Fibroblast of villous mesenchyme (primary cell): ENCODE results near the gene PRR5. TPM values are rescaled to one million over a fixed set of nuclear protein-coding genes. Genes with fewer than 3 reads are reported as not detected.
"Not testable (repeated sequence)": the region's sequence is repeated elsewhere in the genome, so short reads cannot be mapped to it uniquely, and the experiment has no call there.

ENCODE experiments used
- DNase-seq: peaks from one replicate; pipeline ENCODE4 v3.0.0-alpha.2; 2010; ENCODE audit warnings: low read depth
- H3K4me3 ChIP-seq: 2 replicates; pipeline ENCODE4 v1.5.1; 2011; ENCODE audit warnings: low read depth, mild to moderate bottlenecking, low read length
- total RNA-seq: library from RNA; depleted of rRNA; stranded (reverse); fragments of >200 nt; gene quantifications from 2 replicates; pipeline ENCODE4 v1.2.3, GENCODE V29; 2012
- TF ChIP-seq, protein P1 (sequence below): IDR thresholded peaks from 2 replicates; pipeline ENCODE4 v1.5.1; 2012; ENCODE audit warnings: low read depth, mild to moderate bottlenecking, low read length; ENCODE audit not compliant: insufficient read depth

Gene PRR5
- total RNA-seq, 1 donor: 16.4 TPM

DNA sequence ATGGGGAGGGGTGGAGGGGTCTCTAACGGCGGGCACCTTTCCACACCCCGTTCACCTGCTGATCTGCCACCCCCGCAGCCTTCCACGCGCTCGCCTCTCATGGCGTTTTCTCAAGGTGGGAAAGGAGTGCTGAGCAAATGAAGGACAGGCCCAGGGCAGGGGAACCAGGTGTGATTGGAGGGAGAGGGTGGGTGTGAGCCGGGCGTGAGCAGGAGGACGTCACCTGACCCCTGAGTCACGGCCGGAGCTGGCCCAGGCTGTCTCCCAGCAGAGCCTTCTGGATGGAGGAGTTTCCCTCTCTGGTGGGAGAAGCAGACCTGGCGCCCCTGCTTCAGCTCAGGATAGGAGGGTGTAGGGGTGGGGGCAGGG is 36.3 kb downstream of the PRR5 start:
- TF ChIP-seq, protein P1, sequence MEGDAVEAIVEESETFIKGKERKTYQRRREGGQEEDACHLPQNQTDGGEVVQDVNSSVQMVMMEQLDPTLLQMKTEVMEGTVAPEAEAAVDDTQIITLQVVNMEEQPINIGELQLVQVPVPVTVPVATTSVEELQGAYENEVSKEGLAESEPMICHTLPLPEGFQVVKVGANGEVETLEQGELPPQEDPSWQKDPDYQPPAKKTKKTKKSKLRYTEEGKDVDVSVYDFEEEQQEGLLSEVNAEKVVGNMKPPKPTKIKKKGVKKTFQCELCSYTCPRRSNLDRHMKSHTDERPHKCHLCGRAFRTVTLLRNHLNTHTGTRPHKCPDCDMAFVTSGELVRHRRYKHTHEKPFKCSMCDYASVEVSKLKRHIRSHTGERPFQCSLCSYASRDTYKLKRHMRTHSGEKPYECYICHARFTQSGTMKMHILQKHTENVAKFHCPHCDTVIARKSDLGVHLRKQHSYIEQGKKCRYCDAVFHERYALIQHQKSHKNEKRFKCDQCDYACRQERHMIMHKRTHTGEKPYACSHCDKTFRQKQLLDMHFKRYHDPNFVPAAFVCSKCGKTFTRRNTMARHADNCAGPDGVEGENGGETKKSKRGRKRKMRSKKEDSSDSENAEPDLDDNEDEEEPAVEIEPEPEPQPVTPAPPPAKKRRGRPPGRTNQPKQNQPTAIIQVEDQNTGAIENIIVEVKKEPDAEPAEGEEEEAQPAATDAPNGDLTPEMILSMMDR: no peak
- peak; percentile 44 for DNase-seq
- no peak overlapping the region for H3K4me3 ChIP-seq

DNA sequence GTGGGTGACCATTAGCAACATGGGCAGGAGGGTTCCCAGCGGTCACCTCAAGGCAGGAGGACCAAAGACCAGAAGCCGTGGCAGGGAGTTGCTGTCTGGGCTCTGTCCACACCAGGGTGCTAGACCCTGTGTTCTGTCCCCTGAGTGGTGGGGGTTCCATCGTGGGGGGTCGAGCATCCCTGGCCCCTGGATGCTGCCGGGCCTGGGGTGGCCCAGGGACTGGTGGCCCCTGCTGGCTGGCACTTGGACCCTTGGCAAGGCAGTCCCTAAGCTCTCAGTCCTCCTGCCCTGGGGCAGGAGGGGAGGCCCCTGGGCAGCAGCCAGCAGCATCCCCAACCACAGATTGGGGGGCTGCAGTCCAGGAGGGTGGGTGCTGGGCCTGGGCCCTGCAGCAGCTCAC is 37.0 kb downstream of the PRR5 start:
- DNase-seq: no peak
- no peak overlapping the region for H3K4me3 ChIP-seq
- TF ChIP-seq, protein P1: no peak

DNA sequence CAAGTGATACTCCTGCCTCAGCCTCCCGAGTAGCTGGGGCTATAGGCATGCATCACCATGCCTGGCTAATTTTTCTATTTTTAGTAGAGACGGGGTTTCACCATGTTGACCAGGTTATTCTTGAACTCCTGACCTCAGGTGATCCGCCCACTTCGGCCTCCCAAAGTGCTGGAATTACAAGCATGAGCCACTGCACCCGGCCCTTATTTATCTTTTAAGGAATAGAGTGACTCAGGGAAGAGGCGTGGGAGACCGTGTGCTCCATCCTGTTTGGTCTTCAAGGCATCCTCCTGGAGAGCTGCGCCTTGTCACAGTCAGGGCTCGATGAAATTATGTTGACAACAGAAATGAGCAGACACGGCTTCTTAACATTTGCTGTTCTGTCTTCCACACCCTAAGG is 37.7 kb downstream of the PRR5 start:
- DNase-seq: peak; percentile 78
- not testable (repeated sequence) for H3K4me3 ChIP-seq

GRCh38 chr22:44740307-44740706 is 38.3 kb downstream of the PRR5 start:
- no peak for DNase-seq
- no peak overlapping the region for H3K4me3 ChIP-seq
- TF ChIP-seq, protein P1: no peak

GRCh38 chr22:44741929-44742328 is 39.9 kb downstream of the PRR5 start:
- no peak for DNase-seq
- TF ChIP-seq, protein P1: no peak
- H3K4me3 ChIP-seq: no peak overlapping the region

DNA sequence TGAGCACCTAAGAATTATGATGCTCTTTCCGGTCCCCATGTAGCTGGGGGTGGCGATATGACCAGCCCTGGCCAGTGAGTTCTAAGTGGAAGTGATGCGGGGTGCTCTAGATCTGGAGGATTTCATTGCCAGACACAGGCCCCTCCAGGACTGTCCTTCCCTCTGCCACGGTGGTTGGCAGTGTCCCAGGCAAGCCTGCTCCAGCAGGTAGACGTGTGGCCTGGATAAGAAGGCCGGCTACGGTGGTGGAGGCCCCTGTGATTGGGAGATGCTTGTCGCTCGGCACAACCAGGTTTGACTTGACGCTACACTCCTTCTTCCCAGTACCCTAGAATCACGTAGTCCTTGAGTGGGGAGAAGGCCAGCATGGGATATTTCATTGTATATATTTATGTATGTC is 41.2 kb downstream of the PRR5 start:
- DNase-seq: no peak
- TF ChIP-seq, protein P1: no peak
- H3K4me3 ChIP-seq: no peak overlapping the region

DNA sequence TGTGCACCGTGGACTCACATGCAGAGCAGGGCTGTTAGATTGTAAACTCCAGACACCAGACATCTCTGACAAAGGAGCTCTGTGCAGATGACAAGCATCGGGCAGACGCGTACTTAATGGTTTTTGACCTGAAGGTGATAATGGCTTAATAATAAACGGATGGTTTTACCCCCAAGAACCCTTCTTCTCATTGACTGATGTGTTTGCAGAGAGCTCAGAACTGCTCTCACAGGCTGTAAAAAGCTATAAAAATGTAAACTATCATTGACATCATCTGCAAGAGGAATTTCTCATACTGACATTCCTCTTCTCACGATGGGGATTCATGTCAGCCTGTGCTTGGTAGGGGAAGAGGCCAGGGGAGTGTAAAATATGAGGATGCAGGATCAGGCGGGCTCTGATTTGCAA is 41.8 kb downstream of the PRR5 start:
- DNase-seq: peak; percentile 81
- TF ChIP-seq, protein P1: no peak
- H3K4me3 ChIP-seq: no peak overlapping the region
